Left ventricle myocardium inferior (tissue), 1 donor: ENCODE results near the gene POLH. TPM values are rescaled to one million over a fixed set of nuclear protein-coding genes. Genes with fewer than 3 reads are reported as not detected.
"Not testable (repeated sequence)": the region's sequence is repeated elsewhere in the genome, so short reads cannot be mapped to it uniquely, and the experiment has no call there.

Experiments
- DNase-seq: peaks from one replicate; pipeline ENCODE4 v3.0.0-alpha.2; 2020
- H3K27ac ChIP-seq: fragments of 200-600 bp; replicated peaks from 2 replicates; pipeline ENCODE4 v1.8.0; 2021
- H3K27me3 ChIP-seq: fragments of 200-600 bp; 2 replicates; pipeline ENCODE4 v1.8.0; 2021; ENCODE audit warnings: low read depth
- H3K36me3 ChIP-seq: fragments of 200-600 bp; 2 replicates; pipeline ENCODE4 v1.8.0; 2021
- H3K4me1 ChIP-seq: fragments of 200-600 bp; 2 replicates; pipeline ENCODE4 v1.8.0; 2021
- H3K4me3 ChIP-seq: fragments of 200-600 bp; 2 replicates; pipeline ENCODE4 v1.8.0; 2021; ENCODE audit warnings: mild to moderate bottlenecking, moderate library complexity
- H3K9me3 ChIP-seq: fragments of 200-600 bp; replicated peaks from 2 replicates; pipeline ENCODE4 v1.8.0; 2021
- intact Hi-C: fragments of 100-400 bp; cut with micrococcal nuclease; formaldehyde crosslinking; loops from one replicate; pipeline ENCODE4 v1.11.0; 2022
- total RNA-seq: library from RNA; stranded (reverse); fragmentation: NEBNext Ultra II Directional; extraction: Animal tissue kit (Norgen Biotek cat#: 25700); gene quantifications from one replicate; pipeline ENCODE4 v1.2.1, GENCODE V29; 2021
- TF ChIP-seq, protein P1 (sequence below): fragments of 200-600 bp; IDR thresholded peaks from 2 replicates; pipeline ENCODE4 v1.8.0; 2021; ENCODE audit warnings: antibody characterized with exemption, mild to moderate bottlenecking, borderline replicate concordance
- donor health status: DM: no; HTN: yes; CAD: no; lungs with severe emphysema.

Gene POLH
- total RNA-seq, 1 donor from 2014 or later = 7.9 TPM

- H3K36me3 ChIP-seq = peaks cover 93% of the 10 kb centered on the region
- TF ChIP-seq, protein P1, sequence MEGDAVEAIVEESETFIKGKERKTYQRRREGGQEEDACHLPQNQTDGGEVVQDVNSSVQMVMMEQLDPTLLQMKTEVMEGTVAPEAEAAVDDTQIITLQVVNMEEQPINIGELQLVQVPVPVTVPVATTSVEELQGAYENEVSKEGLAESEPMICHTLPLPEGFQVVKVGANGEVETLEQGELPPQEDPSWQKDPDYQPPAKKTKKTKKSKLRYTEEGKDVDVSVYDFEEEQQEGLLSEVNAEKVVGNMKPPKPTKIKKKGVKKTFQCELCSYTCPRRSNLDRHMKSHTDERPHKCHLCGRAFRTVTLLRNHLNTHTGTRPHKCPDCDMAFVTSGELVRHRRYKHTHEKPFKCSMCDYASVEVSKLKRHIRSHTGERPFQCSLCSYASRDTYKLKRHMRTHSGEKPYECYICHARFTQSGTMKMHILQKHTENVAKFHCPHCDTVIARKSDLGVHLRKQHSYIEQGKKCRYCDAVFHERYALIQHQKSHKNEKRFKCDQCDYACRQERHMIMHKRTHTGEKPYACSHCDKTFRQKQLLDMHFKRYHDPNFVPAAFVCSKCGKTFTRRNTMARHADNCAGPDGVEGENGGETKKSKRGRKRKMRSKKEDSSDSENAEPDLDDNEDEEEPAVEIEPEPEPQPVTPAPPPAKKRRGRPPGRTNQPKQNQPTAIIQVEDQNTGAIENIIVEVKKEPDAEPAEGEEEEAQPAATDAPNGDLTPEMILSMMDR = no peak
- intact Hi-C loops = no loop called here
Measured at GRCh38 chr6:43544461-43544860, 31.5 kb upstream of the POLH start.

DNA sequence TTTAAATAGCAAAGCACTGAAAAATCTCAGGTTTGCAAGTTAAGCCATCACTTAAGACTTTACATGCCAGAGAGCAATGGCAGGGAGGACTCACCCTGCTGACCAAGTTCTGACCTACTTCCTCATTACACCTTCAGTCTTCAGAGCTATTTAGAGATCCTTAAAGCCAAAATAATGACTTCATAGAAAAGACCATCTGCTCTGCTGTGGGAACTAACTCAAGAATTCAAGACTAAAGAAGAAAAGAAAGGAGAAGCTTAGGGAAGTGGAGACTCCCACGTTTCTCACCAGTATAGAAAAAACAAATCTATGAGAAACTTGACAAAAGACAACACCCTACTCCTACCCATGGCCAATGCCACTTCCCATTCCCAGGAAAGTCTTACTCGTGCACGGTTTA, 28.8 kb upstream of the POLH start:
- no peaks in the 10 kb centered on the region for H3K27me3 ChIP-seq
- peaks cover 99% of the 10 kb centered on the region for H3K36me3 ChIP-seq
- intact Hi-C loops = no loop called here
- H3K9me3 ChIP-seq = no peaks in the 10 kb centered on the region
- TF ChIP-seq, protein P1 = no peak
- H3K4me1 ChIP-seq = no peaks in the 10 kb centered on the region
- H3K27ac ChIP-seq = no peak overlapping the region
- DNase-seq = no peak
- H3K4me3 ChIP-seq = no peak overlapping the region

More at GRCh38 chr6:43544461-43544860, 31.5 kb upstream of the POLH start:
- H3K27me3 ChIP-seq = no peaks in the 10 kb centered on the region
- H3K27ac ChIP-seq = no peak overlapping the region
- no peak overlapping the region for H3K4me3 ChIP-seq
- no peaks in the 10 kb centered on the region for H3K4me1 ChIP-seq
- H3K9me3 ChIP-seq = no peaks in the 10 kb centered on the region
- DNase-seq = no peak

GRCh38 chr6:43557620-43558019, 18.4 kb upstream of the POLH start:
- H3K4me3 ChIP-seq, H3K9me3 ChIP-seq, DNase-seq, H3K27me3 ChIP-seq, H3K27ac ChIP-seq, intact Hi-C loops, H3K4me1 ChIP-seq: not testable (repeated sequence)
- H3K36me3 ChIP-seq = peaks cover 100% of the 10 kb centered on the region

GRCh38 chr6:43559328-43559727, 16.7 kb upstream of the POLH start:
- H3K9me3 ChIP-seq = no peaks in the 10 kb centered on the region
- no peaks in the 10 kb centered on the region for H3K4me1 ChIP-seq
- H3K27me3 ChIP-seq = no peaks in the 10 kb centered on the region
- no peak for DNase-seq
- peaks cover 100% of the 10 kb centered on the region for H3K36me3 ChIP-seq
- no peak overlapping the region for H3K27ac ChIP-seq
- intact Hi-C loops = no loop called here
- TF ChIP-seq, protein P1 = no peak
- no peak overlapping the region for H3K4me3 ChIP-seq

DNA sequence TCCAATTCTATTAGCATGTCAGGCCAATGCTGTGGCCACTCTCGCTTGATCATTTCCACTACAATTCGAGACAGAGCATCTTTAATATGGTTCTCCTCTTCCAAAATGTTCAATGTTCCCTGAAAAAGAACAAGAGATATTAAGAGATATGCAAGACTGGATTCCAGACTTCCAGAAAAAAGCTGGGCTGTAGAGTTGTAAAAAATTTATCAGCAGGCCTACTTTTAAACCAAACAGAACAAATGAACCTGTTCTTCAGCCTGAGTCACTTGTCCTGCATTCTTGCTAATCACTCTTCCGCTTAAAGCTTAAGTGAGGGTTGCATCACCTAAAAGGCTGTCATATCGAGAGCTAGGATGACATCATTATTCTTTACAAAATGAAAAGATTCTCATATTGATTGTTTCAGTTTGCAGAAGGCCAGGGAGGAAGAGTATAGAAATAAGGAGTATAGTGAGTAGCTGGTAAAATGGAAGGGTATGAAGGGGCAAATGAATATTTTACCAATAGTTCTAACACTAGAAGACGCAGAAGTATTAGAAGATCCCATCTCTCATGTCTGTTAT, 5.0 kb upstream of the POLH start:
- no peaks in the 10 kb centered on the region for H3K9me3 ChIP-seq
- H3K36me3 ChIP-seq = peaks cover 73% of the 10 kb centered on the region
- peaks cover 16% of the 10 kb centered on the region for H3K4me1 ChIP-seq
- TF ChIP-seq, protein P1 = no peak
- H3K27me3 ChIP-seq = no peaks in the 10 kb centered on the region
- no peak overlapping the region for H3K27ac ChIP-seq
- no peak for DNase-seq
- intact Hi-C loops = no loop called here
- no peak overlapping the region for H3K4me3 ChIP-seq

DNA sequence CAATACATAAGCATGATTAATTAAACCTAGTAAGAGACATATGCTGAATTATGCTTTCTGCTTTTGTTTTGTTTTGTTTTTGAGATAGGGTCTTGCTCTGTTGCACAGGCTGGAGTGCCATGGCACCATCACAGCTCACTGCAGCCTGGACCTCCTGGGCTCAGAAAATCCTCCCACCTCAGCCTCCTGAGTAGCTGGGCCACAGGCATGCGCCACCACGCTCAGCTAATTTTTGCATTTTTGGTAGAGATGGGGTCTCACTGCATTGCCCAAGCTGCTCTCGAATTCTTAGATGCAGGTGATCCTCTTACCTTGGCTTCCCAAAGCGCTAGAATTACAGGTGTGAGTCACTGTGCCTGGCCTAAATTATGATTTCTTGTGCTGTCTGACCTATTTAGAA, 4.0 kb upstream of the POLH start:
- H3K4me1 ChIP-seq = peaks cover 26% of the 10 kb centered on the region
- H3K36me3 ChIP-seq = peaks cover 62% of the 10 kb centered on the region
- TF ChIP-seq, protein P1 = no peak
- no peak overlapping the region for H3K4me3 ChIP-seq
- no peaks in the 10 kb centered on the region for H3K27me3 ChIP-seq
- DNase-seq = no peak
- intact Hi-C loops = no loop called here
- no peak overlapping the region for H3K27ac ChIP-seq
- H3K9me3 ChIP-seq = no peaks in the 10 kb centered on the region
